Measurements from ENCODE around the gene TRIM31.

DNA sequence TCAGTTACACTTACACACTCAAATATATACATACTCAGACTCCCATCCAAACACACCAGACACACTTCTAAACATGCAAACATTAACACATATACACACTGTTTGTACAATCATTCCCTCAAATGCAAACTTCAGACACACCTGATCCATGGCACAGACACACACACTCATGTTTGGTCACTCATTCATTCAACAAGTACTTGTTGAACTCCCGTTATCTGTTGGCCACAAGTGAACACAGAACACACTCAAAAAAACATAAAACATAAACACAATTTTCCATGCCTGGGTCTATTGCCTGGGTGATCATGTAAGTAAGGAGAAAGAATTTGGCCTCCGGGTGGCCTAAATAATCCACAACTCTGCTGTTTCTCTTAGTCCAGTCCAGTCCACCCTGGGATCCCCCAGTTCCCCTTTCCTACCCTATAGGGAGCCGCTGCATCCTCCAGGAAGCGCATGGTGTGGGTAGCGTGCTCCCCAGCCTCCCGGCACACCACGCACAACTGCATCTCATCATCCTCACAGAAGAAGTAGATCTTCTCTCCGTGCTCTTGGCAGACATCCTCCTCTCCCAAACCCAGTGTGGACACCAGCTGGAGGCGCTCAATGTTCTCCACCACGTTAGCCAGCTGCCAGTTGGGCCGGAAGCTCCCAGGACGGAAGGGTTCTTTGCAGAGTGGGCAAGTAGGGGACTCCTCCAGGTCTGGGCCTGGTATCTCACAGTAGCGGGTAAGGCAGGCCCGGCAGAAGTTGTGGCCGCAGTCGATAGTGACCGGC, 47.3 kb upstream of the TRIM31 start:
- TF ChIP-seq, protein P1, sequence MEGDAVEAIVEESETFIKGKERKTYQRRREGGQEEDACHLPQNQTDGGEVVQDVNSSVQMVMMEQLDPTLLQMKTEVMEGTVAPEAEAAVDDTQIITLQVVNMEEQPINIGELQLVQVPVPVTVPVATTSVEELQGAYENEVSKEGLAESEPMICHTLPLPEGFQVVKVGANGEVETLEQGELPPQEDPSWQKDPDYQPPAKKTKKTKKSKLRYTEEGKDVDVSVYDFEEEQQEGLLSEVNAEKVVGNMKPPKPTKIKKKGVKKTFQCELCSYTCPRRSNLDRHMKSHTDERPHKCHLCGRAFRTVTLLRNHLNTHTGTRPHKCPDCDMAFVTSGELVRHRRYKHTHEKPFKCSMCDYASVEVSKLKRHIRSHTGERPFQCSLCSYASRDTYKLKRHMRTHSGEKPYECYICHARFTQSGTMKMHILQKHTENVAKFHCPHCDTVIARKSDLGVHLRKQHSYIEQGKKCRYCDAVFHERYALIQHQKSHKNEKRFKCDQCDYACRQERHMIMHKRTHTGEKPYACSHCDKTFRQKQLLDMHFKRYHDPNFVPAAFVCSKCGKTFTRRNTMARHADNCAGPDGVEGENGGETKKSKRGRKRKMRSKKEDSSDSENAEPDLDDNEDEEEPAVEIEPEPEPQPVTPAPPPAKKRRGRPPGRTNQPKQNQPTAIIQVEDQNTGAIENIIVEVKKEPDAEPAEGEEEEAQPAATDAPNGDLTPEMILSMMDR (tag by site-specific recombination; IDR thresholded peaks at IDR 0.05), result no peak
- TF ChIP-seq ZNF169 (tag by site-specific recombination; IDR thresholded peaks at IDR 0.05), result no peak
- TF ChIP-seq, protein P2, sequence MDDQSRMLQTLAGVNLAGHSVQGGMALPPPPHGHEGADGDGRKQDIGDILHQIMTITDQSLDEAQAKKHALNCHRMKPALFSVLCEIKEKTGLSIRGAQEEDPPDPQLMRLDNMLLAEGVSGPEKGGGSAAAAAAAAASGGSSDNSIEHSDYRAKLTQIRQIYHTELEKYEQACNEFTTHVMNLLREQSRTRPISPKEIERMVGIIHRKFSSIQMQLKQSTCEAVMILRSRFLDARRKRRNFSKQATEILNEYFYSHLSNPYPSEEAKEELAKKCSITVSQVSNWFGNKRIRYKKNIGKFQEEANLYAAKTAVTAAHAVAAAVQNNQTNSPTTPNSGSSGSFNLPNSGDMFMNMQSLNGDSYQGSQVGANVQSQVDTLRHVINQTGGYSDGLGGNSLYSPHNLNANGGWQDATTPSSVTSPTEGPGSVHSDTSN (CRISPR knock-in tag; IDR thresholded peaks at IDR 0.05), result no peak
- TF ChIP-seq KLF16 (tag by site-specific recombination; IDR thresholded peaks at IDR 0.05), result no peak
- TF ChIP-seq ZNF155 (tag by site-specific recombination; IDR thresholded peaks at IDR 0.05), result no peak
- TF ChIP-seq, protein P3, sequence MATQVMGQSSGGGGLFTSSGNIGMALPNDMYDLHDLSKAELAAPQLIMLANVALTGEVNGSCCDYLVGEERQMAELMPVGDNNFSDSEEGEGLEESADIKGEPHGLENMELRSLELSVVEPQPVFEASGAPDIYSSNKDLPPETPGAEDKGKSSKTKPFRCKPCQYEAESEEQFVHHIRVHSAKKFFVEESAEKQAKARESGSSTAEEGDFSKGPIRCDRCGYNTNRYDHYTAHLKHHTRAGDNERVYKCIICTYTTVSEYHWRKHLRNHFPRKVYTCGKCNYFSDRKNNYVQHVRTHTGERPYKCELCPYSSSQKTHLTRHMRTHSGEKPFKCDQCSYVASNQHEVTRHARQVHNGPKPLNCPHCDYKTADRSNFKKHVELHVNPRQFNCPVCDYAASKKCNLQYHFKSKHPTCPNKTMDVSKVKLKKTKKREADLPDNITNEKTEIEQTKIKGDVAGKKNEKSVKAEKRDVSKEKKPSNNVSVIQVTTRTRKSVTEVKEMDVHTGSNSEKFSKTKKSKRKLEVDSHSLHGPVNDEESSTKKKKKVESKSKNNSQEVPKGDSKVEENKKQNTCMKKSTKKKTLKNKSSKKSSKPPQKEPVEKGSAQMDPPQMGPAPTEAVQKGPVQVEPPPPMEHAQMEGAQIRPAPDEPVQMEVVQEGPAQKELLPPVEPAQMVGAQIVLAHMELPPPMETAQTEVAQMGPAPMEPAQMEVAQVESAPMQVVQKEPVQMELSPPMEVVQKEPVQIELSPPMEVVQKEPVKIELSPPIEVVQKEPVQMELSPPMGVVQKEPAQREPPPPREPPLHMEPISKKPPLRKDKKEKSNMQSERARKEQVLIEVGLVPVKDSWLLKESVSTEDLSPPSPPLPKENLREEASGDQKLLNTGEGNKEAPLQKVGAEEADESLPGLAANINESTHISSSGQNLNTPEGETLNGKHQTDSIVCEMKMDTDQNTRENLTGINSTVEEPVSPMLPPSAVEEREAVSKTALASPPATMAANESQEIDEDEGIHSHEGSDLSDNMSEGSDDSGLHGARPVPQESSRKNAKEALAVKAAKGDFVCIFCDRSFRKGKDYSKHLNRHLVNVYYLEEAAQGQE (tag by site-specific recombination; IDR thresholded peaks at IDR 0.05), result no peak
- TF ChIP-seq ZNF248 (tag by site-specific recombination; IDR thresholded peaks at IDR 0.05), result no peak
- TF ChIP-seq PRDM1 (tag by site-specific recombination; IDR thresholded peaks at IDR 0.05), result no peak
- TF ChIP-seq ZBTB7A (tag by site-specific recombination; IDR thresholded peaks at IDR 0.05; ENCODE audit: low read depth), result no peak
- TF ChIP-seq ZNF610 (tag by site-specific recombination; IDR thresholded peaks at IDR 0.05; ENCODE audit: borderline replicate concordance), result no peak
- no peak for TF ChIP-seq ZNF121 (tag by site-specific recombination; IDR thresholded peaks at IDR 0.05)
- no peak for TF ChIP-seq RBAK (tag by site-specific recombination; IDR thresholded peaks at IDR 0.05)
- TF ChIP-seq ZNF157 (tag by site-specific recombination; IDR thresholded peaks at IDR 0.05), result no peak
- TF ChIP-seq, protein P4, sequence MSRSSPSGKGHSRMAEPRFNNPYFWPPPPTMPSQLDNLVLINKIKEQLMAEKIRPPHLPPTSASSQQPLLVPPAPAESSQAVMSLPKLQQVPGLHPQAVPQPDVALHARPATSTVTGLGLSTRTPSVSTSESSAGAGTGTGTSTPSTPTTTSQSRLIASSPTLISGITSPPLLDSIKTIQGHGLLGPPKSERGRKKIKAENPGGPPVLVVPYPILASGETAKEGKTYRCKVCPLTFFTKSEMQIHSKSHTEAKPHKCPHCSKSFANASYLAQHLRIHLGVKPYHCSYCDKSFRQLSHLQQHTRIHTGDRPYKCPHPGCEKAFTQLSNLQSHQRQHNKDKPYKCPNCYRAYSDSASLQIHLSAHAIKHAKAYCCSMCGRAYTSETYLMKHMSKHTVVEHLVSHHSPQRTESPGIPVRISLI (tag by site-specific recombination; IDR thresholded peaks at IDR 0.05), result no peak
